RPMI8226 (cell line): ENCODE results near the gene HSPBAP1.

ENCODE experiments used
- DNase-seq: peaks from one replicate; pipeline ENCODE4 v3.0.0-alpha.2; 2015

Gene HSPBAP1, protein sequence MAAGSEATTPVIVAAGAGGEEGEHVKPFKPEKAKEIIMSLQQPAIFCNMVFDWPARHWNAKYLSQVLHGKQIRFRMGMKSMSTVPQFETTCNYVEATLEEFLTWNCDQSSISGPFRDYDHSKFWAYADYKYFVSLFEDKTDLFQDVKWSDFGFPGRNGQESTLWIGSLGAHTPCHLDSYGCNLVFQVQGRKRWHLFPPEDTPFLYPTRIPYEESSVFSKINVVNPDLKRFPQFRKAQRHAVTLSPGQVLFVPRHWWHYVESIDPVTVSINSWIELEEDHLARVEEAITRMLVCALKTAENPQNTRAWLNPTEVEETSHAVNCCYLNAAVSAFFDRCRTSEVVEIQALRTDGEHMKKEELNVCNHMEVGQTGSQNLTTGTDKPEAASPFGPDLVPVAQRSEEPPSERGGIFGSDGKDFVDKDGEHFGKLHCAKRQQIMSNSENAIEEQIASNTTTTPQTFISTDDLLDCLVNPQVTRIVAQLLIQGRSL

GRCh38 chr3:122793568-122794416 is at the start of gene HSPBAP1:
HSPBAP1 (minus strand) TSS chr3:122793831; CDS start chr3:122793680, 151 bp downstream.
- peak; percentile 92 for DNase-seq

- DNase-seq, result no peak
Observed at GRCh38 chr3:122835590-122835989, 42.0 kb upstream of the HSPBAP1 start.

DNA sequence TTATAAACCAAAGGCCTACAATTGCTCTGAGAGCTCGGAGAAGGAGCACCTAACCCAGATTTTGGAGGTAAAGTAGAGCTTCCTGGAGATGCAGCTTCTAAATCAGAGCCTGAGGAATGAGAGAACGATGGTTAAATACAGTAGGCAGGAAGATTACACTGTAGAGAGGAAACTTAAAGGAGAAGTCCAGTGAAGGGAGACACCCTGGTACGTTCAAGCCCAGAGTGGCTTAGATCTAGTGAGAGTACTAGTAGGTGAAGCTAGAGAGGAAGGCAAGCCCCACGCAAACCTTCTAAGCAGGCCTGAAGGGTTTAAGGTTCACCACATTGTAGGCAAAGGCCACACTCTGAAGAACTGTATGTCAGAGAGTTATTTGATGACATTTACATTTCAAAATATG is 34.6 kb upstream of the HSPBAP1 start:
- DNase-seq, result no peak

GRCh38 chr3:122826278-122826677 is 32.6 kb upstream of the HSPBAP1 start:
- DNase-seq, result no peak

- DNase-seq, result peak; percentile 55
Observed at GRCh38 chr3:122825460-122825859, 31.8 kb upstream of the HSPBAP1 start.

- no peak for DNase-seq
Observed at GRCh38 chr3:122824465-122825381, 31.1 kb upstream of the HSPBAP1 start.

DNA sequence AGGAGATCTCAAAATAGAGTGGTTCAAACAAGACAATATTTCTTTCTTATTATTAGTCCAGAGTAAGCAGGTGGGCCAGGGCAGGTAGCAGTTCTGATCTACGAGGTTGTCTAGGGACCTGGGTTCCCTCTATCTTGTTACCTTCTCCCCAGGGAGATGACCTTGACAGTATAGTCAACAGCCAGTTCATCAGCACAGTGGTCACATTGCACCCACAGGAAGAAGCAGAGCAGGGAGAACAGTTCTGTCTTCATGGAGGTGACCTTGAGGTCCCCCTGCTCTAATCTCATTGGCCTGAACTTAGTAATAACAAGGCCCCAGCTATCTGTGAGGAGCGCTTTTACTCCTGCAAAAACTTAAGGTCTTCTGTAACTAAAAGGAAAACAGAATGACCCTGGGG is 23.0 kb upstream of the HSPBAP1 start:
- no peak for DNase-seq

DNA sequence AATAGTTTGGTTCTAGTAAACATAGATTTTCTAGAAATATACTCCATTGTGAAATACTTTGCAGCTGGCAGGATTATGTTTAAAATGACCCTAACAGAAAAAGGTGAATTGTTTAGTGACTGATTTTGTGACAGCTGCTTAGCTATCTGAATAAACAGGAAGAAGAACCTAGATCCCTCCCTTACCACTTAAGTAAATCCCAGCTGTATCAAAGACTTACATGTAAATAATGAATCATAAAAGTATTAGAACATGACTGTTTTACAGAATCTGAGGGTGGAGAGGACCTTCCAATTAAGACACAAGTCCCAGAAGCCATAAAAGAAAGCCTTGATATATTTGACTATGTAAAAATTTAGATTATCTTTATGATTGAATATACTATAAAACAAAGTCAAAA is 17.1 kb upstream of the HSPBAP1 start:
- no peak for DNase-seq

DNA sequence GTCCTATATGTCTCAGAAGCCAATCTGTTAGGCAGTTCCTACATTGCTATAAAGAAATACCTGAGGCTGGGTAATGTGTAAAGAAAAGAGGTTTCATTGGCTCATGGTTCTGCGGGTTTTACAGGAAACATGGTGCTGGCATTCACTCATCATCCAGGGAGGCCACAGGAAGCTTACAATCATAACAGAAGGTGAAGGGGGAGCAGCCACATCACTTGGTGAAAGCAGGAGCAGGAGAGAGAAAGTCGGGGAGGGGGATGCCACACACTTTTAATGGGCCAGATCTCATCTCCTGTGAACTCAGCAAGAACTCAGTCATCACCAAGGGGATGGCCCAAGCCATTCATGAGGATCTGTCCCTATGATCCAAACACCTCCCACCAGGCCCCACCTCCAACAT is 10.3 kb upstream of the HSPBAP1 start:
- no peak for DNase-seq

- DNase-seq, result no peak
Observed at GRCh38 chr3:122802323-122802722, 8.7 kb upstream of the HSPBAP1 start.

- DNase-seq, result no peak
Observed at GRCh38 chr3:122800706-122801237, 7.1 kb upstream of the HSPBAP1 start.

DNA sequence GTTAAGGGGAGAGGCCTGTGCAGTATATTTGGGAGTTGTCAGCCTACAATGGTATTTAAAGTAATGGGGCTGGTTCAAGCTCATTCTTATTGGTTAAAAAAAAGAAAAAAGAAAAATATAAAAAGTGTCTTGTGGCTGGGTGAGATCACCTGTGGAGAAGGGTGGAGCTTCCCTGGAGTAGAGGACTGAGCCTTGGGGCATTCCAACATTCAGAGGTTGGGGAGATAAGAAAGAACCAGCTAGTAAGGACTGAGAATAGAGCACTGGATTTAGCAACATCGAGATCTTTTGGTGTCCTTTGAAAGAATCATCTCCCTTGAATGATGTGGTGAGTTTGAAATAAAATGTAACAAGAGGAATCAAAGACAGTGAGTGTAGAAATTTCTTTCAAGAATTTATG is 6.4 kb upstream of the HSPBAP1 start:
- DNase-seq, result no peak

GRCh38 chr3:122799322-122799721 is 5.7 kb upstream of the HSPBAP1 start:
- DNase-seq, result no peak

GRCh38 chr3:122797291-122797690 is 3.7 kb upstream of the HSPBAP1 start:
- DNase-seq, result no peak

DNA sequence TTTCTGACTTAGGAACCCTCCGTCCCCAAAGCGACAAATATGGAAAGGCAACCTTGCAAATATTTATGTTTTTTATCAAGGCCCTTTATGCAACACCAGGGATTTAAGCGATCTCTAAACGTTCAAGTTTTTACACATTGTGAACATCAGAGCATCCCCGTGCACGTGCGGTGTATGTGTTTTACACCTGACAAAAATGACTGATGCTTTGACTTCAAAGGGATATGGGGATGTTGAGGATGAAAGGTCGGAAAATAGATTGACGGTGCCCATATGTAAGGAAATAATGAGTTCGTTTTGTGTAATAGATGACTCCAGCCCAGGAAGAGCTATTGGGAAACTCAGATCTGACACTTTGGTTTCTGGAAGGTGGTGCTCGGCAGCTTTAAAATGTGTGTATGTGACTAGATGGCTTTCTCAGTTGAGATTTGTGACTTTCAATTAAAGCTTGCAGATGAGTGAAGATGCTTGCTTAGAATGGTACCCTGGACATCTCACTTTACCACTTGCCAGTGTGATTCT is 2.1 kb upstream of the HSPBAP1 start:
- peak; percentile 18 for DNase-seq

DNA sequence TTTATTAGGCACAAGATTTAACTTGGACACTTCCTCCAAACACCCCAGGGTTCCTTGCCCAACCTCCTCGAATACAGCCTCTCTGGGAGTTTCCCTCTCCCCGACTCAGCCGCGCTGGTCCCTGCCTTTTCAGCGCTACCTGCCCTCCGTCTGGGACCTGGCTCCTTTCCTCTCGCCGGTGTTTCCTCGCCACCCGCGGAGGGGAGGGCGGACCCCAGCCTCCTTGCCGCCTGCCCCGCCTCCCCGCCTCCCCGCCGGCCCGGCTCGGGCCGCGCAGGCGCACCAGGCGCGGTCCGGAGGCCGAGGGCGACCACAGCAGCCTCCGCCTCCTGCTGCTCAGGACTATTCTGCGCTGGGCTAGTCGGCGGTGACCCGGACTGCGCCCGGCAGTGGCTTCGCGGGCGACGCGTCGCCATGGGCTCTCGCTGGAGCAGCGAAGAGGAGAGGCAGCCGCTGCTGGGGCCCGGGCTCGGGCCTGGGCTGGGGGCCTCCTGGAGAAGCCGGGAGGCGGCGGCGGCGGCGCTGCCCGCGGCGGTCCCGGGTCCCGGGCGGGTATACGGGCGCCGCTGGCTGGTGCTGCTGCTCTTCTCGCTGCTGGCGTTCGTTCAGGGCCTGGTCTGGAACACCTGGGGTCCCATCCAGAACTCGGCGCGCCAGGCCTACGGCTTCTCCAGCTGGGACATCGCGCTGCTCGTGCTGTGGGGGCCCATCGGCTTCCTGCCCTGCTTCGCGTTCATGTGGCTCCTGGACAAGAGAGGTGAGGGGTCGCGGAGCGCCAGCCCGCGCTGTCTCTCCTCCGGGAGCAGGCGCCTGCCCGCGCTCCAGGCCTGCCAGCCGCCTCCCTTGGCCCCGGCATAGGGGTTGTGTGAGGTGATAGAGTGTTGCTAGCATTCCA is 1.4 kb upstream of the HSPBAP1 start, which contains the start of gene SLC49A4:
TSS of gene SLC49A4 (plus strand) at position 291 of the 895 bp plus-strand sequence. CDS start at position 415, 124 bp downstream.
- DNase-seq, result peak; percentile 90

DNA sequence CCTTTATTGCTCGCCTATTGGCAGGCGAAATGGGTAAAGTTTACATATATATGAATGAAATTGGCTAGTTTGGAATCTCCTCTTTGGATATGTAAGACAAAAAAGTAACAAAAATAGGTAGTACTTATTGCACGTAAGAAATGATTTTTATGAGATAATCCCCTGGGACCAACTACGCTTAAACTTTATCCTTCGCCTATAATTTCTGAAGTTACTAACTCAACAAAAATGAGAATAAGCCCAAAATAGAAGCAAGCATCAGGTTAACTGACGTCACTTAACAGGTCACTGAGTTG is 800 bp upstream of the HSPBAP1 start:
- DNase-seq, result no peak

DNA sequence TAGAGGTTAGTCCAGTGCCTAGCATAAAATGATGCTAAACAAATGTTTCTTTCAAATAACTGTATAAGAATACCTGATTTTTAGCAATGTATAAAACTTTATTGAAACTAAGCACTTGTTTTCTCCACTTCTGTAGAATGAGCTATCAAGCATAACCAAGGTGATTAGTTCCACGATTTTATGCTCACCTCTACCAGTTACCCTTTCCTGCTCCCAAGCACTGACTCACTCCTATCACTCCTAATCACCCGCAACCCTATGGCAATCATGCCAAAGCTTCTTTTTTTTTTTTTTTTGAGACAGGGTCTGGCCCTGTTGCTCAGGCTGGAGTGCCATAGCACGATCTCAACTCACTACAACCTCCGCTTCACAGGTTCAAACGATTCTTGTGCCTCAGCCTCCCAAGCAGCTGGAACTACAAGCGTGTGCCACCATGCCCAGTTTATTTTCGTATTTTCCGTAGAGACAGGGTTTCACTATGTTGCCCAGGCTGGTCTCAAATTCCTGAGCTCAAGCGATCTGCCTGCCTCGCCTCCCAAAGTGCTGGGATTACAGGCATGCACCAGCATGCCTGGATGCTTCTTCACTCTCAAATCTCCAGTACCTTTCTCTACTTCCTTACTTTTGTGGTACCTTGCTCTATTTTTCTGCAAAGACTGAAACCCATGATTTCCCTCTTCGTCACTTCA is 3.9 kb downstream of the HSPBAP1 start:
- no peak for DNase-seq

DNA sequence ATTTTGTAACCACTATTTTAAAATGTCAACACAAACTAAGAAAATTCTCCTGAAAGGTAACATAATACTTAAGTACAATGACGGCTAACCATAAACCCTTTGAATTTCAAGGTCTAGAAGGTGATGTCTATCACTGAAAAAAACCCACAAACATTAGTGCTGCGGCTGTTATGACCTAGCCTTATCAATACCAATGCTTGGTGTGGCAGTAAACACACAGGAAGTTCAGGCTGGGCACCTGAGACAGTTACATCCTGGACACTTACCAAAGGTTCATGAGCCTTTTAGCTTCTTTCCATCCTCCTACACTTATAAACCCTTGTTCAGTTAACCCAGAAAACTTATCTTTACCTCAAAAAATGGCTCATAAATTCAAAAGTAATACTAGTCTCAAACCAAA is 5.8 kb downstream of the HSPBAP1 start:
- no peak for DNase-seq

DNA sequence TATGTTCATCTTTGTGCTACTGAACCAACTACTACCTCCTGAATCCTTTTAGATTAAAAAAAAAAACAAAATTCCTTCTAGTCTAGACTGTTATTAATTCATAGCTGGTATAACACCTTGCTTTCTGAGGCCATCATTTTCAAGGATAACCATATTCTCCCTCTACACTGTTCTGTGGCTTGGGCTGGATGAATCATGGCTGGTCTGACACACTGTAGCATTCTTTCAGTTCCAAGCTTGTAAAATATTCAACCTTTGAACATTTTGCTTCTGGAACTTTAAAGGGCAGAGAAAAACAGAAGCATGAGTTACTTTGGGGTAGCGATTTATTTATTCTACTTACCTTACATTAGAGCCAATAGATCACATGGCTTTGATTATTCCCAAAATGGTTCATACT is 7.6 kb downstream of the HSPBAP1 start:
- no peak for DNase-seq

- DNase-seq, result no peak
Observed at GRCh38 chr3:122785231-122785630, 8.4 kb downstream of the HSPBAP1 start.
